Heart left ventricle (tissue), 16 donors: Measurements from ENCODE around the gene TEDDM1. TPM values are rescaled to one million over a fixed set of nuclear protein-coding genes. Genes with fewer than 3 reads are reported as not detected.

Experiments
- ATAC-seq, 4 donors: fragments of 200-7000 bp; cut with Tn5 transposase; one replicate each; pipeline ENCODE4 v1.9.1; 2020 to 2022; ENCODE audit warnings: moderate library complexity in 4 of 4, mild to moderate bottlenecking in 3 of 4, moderate number of reproducible peaks in 1 of 4
- DNase-seq, 5 donors: peaks; one replicate each; pipeline ENCODE4 v3.0.0-alpha.2; 2020
- H3K27ac ChIP-seq, 12 donors: fragments of 200-600 bp; sonication (generic) in 4 of 12; one replicate each; pipeline versions ENCODE4 v1.5.0 to v1.8.0; 2016 to 2022; ENCODE audit warnings: mild to moderate bottlenecking in 2 of 12
- H3K27me3 ChIP-seq, 9 donors: fragments of 200-600 bp; sonication (generic) in 2 of 9; one replicate each; pipeline versions ENCODE4 v1.5.1 to v1.8.0; 2016 to 2022; ENCODE audit warnings: mild to moderate bottlenecking in 3 of 9
- H3K36me3 ChIP-seq, 9 donors: fragments of 200-600 bp; sonication (generic) in 2 of 9; one replicate each; pipeline versions ENCODE4 v1.5.0 to v1.8.0; 2018 to 2022; ENCODE audit warnings: mild to moderate bottlenecking in 2 of 9
- H3K4me1 ChIP-seq, 12 donors: fragments of 200-600 bp; sonication (generic) in 4 of 12; one replicate each; pipeline versions ENCODE4 v1.5.0 to v1.8.0; 2016 to 2022; ENCODE audit warnings: mild to moderate bottlenecking in 3 of 12
- H3K4me3 ChIP-seq, 12 donors: fragments of 200-600 bp; sonication (generic) in 4 of 12; one replicate each; pipeline versions ENCODE4 v1.5.0 to v1.8.0; 2017 to 2022; ENCODE audit warnings: mild to moderate bottlenecking in 9 of 12, moderate library complexity in 4 of 12
- H3K9me3 ChIP-seq, 12 donors: fragments of 200-600 bp; sonication (generic) in 4 of 12; one replicate each; pipeline versions ENCODE4 v1.5.0 to v1.8.0; 2016 to 2022; ENCODE audit warnings: mild to moderate bottlenecking in 1 of 12
- CTCF ChIP-seq, 12 donors: fragments of 200-600 bp; sonication (generic) in 4 of 12; IDR thresholded peaks; one replicate each; pipeline versions ENCODE4 v1.5.0 to v1.8.0; 2018 to 2022; ENCODE audit warnings: antibody characterized with exemption in 12 of 12, mild to moderate bottlenecking in 5 of 12
- POLR2A ChIP-seq, 2 donors: fragments of 450-650 bp; IDR thresholded peaks; one replicate each; pipeline ENCODE4 v1.6.1; 2017; ENCODE audit warnings: antibody characterized with exemption in 2 of 2, mild to moderate bottlenecking in 2 of 2, moderate library complexity in 2 of 2
- WGBS, 4 donors: extraction: QIAGEN DNeasy Blood & Tissue Kit in 2 of 4; methylation state at CpG; one replicate each; pipeline versions ENCODE4 v1.1.5 to v1.1.7; 2013 to 2018; 5-methylcytosine and 5-hydroxymethylcytosine counted together
- intact Hi-C, 10 donors: fragments of 100-400 bp; cut with DNase I; formaldehyde crosslinking; loops; one replicate each; pipeline versions ENCODE4 v1.11.1 to v1.14.2; 2022
- polyA plus RNA-seq, 2 donors: library from polyadenylated mRNA; stranded (reverse); fragments of 200-250 nt; gene quantifications; one replicate each; pipeline ENCODE4 v1.2.3, GENCODE V29; 2013
- total RNA-seq, 9 donors: library from RNA; depleted of rRNA in 2 of 9; stranded (reverse); fragments of >200 nt in 2 of 9; fragmentation: NEBNext Ultra II Directional in 3 of 9; extraction: Animal tissue kit (Norgen Biotek cat#: 25700) in 3 of 9; gene quantifications; one replicate each; pipeline versions ENCODE4 v1.1.0 to v1.2.4, GENCODE V29; 2016 to 2023
- donor health status: ischemic (EF 13 %, LVEDD 7.1; RV severe dilation, severe dysfunction).
- donor health status: healthy with polysubstance abuse.
- donor health status: DM: no; HTN: yes; CAD: no.
- donor health status: DM: no; HTN: no; CAD: no.
- donor health status: ischemic (EF 25% LVEDD 6.9; RV normal size, moderate dysfunction).
- donor health status: ischemic (EF 25% LVEDD 5.7; RV mildly dilated, moderate dysfunction).
- donor health status: healthy.
- donor health status: DM: yes; HTN: yes; CAD: no.
- donor health status: ischemic (EF 35%, LVEDD 5.7; RV mildly dilated, moderate dysfunction).
- donor health status: nonischemic (EF 11% LVEDD 7.7; RV severe dilation, severe dysfunction).
- donor health status: DM: yes; HTN: yes; CAD: no.
- donor health status: PGD.
- donor health status: ischemic (EF 29% LVEDD 5.4; RV normal size, mild dysfunction).
- donor health status: nonischemic (EF 23%, LVEDD 6.1; RV moderate dilation, normal function).

The TEDDM1 gene
- total and polyA plus RNA-seq, 11 donors: not detected

- ATAC-seq (peak in 1 of 4 donors; percentile 65), DNase-seq (no peak)
- H3K4me3 ChIP-seq: no peak overlapping the region
These were observed 45.7 kb upstream of the TEDDM1 start for GRCh38 chr1:182446033-182446669.

GRCh38 chr1:182444497-182444896 is 44.0 kb upstream of the TEDDM1 start:
- intact Hi-C loops: loop anchor here in 5 of 10 donors (10.0 kb wide), 2 partner anchors 140 to 150 kb away; partner anchors contain the start of gene RNASEL (in 1 of the 5)
- Histone ChIP-seq H3K4me1 (peaks cover 0 to 6% (median 0%) of the 10 kb centered on the region in 12 donors), H3K4me3 (no peak overlapping the region), H3K27ac (no peak overlapping the region), H3K27me3 (no peaks in the 10 kb centered on the region), H3K9me3 (no peaks in the 10 kb centered on the region), H3K36me3 (no peaks in the 10 kb centered on the region)
- WGBS, 4 donors: 57 to 71% (median 63%) methylated on average over 4 of the region's 4 CpGs
- TF ChIP-seq POLR2A (IDR thresholded peaks at IDR 0.05): no peak
- ATAC-seq (no peak), DNase-seq (no peak)

More at GRCh38 chr1:182446033-182446669, 45.7 kb upstream of the TEDDM1 start:
- WGBS, 4 donors: 1 to 3% (median 2%) methylated on average over 3 of the region's 3 CpGs
- H3K27me3 ChIP-seq: no peaks in the 10 kb centered on the region
- no peak for TF ChIP-seq POLR2A (IDR thresholded peaks at IDR 0.05)
- TF ChIP-seq CTCF (IDR thresholded peaks at IDR 0.05): peak; percentile 46 to 72 (median 58)
- no peak overlapping the region for H3K27ac ChIP-seq
- peaks cover 0 to 6% (median 0%) of the 10 kb centered on the region in 12 donors for H3K4me1 ChIP-seq
- H3K9me3 ChIP-seq: no peaks in the 10 kb centered on the region
- no peaks in the 10 kb centered on the region for H3K36me3 ChIP-seq
- intact Hi-C loops: loop anchor here (5.0 to 10.0 kb wide), 5 partner anchors 139 to 341 kb away; partner anchors contain the start of genes NPL (in 6 of the 10) and RNASEL (in 1 of the 10)

- no peaks in the 10 kb centered on the region for H3K36me3 ChIP-seq
- TF ChIP-seq CTCF (IDR thresholded peaks at IDR 0.05) (no peak), POLR2A (IDR thresholded peaks at IDR 0.05) (no peak)
- 88 to 95% (median 93%) methylated on average over 1 of the region's 1 CpG for WGBS, 4 donors
- H3K27me3 ChIP-seq: no peaks in the 10 kb centered on the region
- H3K9me3 ChIP-seq: peaks cover 0 to 8% (median 0%) of the 10 kb centered on the region in 12 donors
- H3K4me1 ChIP-seq: peaks cover 0 to 6% (median 0%) of the 10 kb centered on the region in 12 donors
- no peak for DNase-seq
- no peak overlapping the region for H3K4me3 ChIP-seq
- intact Hi-C loops: loop anchor here in 5 of 10 donors (10.0 kb wide), 2 partner anchors 142 to 152 kb away; partner anchors contain the start of gene RNASEL (in 1 of the 5)
- ATAC-seq: no peak
- H3K27ac ChIP-seq: no peak overlapping the region
These were observed 41.9 kb upstream of the TEDDM1 start for GRCh38 chr1:182442333-182442732.

- Histone ChIP-seq H3K4me1 (peaks cover 0 to 6% (median 0%) of the 10 kb centered on the region in 12 donors), H3K9me3 (peaks cover 0 to 8% (median 0%) of the 10 kb centered on the region in 12 donors), H3K4me3 (no peak overlapping the region), H3K36me3 (no peaks in the 10 kb centered on the region), H3K27ac (no peak overlapping the region), H3K27me3 (no peaks in the 10 kb centered on the region)
- 89 to 97% (median 92%) methylated on average over 3 of the region's 3 CpGs for WGBS, 4 donors
- no peak for ATAC-seq
- DNase-seq: no peak
- intact Hi-C loops: loop anchor here in 5 of 10 donors (10.0 kb wide), 2 partner anchors 143 to 153 kb away; partner anchors contain the start of gene RNASEL (in 1 of the 5)
- TF ChIP-seq POLR2A (IDR thresholded peaks at IDR 0.05): no peak
- TF ChIP-seq CTCF (IDR thresholded peaks at IDR 0.05): no peak
These were observed 41.3 kb upstream of the TEDDM1 start for GRCh38 chr1:182441719-182442118.
